ENCODE data around the gene POLG. TPM values are rescaled to one million over a fixed set of nuclear protein-coding genes. Genes with fewer than 3 reads are reported as not detected.

Gene POLG
- total and polyA plus RNA-seq, 9 donors: 19.8 to 52.0 (median 42.8) TPM

- H3K27me3 ChIP-seq: no peaks in the 10 kb centered on the region
- WGBS, 3 donors: 96 to 98% (median 97%) methylated on average over 2 of the region's 2 CpGs
- no peak overlapping the region for H3K4me3 ChIP-seq
- TF ChIP-seq POLR2A (IDR thresholded peaks at IDR 0.05): no peak
- TF ChIP-seq CTCF (IDR thresholded peaks at IDR 0.05): no peak
- TF ChIP-seq EP300 (IDR thresholded peaks at IDR 0.05): no peak
- H3K4me1 ChIP-seq (ENCODE audit: insufficient read depth): no peaks in the 10 kb centered on the region
- no peak for DNase-seq
- intact Hi-C loops (cut with DNase I): no loop called here
- no peaks in the 10 kb centered on the region for H3K9me3 ChIP-seq
- no peak overlapping the region for H3K27ac ChIP-seq
- no peaks in the 10 kb centered on the region for H3K36me3 ChIP-seq
These were observed 30.6 kb downstream of the POLG start for GRCh38 chr15:89303986-89304385.

- no peak for DNase-seq
- no peaks in the 10 kb centered on the region for H3K9me3 ChIP-seq
- WGBS, 3 donors: 83 to 89% (median 84%) methylated on average over 5 of the region's 5 CpGs
- H3K4me3 ChIP-seq: no peak overlapping the region
- no peak overlapping the region for H3K27ac ChIP-seq
- no peak for TF ChIP-seq POLR2A (IDR thresholded peaks at IDR 0.05)
- no peak for TF ChIP-seq EP300 (IDR thresholded peaks at IDR 0.05)
- no peak for TF ChIP-seq CTCF (IDR thresholded peaks at IDR 0.05)
- no peaks in the 10 kb centered on the region for H3K27me3 ChIP-seq
- intact Hi-C loops (cut with DNase I): no loop called here
- no peaks in the 10 kb centered on the region for H3K36me3 ChIP-seq
- no peaks in the 10 kb centered on the region for H3K4me1 ChIP-seq (ENCODE audit: insufficient read depth)
These were observed 33.1 kb downstream of the POLG start for GRCh38 chr15:89301304-89302089.

GRCh38 chr15:89299896-89300295 is 34.7 kb downstream of the POLG start:
- no peak overlapping the region for H3K27ac ChIP-seq
- H3K27me3 ChIP-seq: no peaks in the 10 kb centered on the region
- H3K4me3 ChIP-seq: no peak overlapping the region
- DNase-seq: no peak
- intact Hi-C loops (cut with DNase I): no loop called here
- no peaks in the 10 kb centered on the region for H3K9me3 ChIP-seq
- H3K36me3 ChIP-seq: no peaks in the 10 kb centered on the region
- no peak for TF ChIP-seq CTCF (IDR thresholded peaks at IDR 0.05)
- no peak for TF ChIP-seq POLR2A (IDR thresholded peaks at IDR 0.05)
- TF ChIP-seq EP300 (IDR thresholded peaks at IDR 0.05): no peak
- no peaks in the 10 kb centered on the region for H3K4me1 ChIP-seq (ENCODE audit: insufficient read depth)

- intact Hi-C loops (cut with DNase I): no loop called here
- WGBS, 3 donors: 89 to 91% (median 90%) methylated on average over 2 of the region's 2 CpGs
- Histone ChIP-seq H3K9me3 (no peaks in the 10 kb centered on the region), H3K4me1 (ENCODE audit: insufficient read depth) (no peaks in the 10 kb centered on the region), H3K27me3 (no peaks in the 10 kb centered on the region), H3K4me3 (no peak overlapping the region), H3K27ac (no peak overlapping the region), H3K36me3 (no peaks in the 10 kb centered on the region)
- DNase-seq: no peak
- no peak for TF ChIP-seq POLR2A (IDR thresholded peaks at IDR 0.05)
- TF ChIP-seq CTCF (IDR thresholded peaks at IDR 0.05): no peak
- TF ChIP-seq EP300 (IDR thresholded peaks at IDR 0.05): no peak
These were observed 41.6 kb downstream of the POLG start for GRCh38 chr15:89293012-89293411.
